ENCODE measurements around the gene DMWD. TPM values are rescaled to one million over a fixed set of nuclear protein-coding genes. Genes with fewer than 3 reads are reported as not detected.

The DMWD gene
- total RNA-seq, 2 experiments from 2014 or later: 29.5 to 30.7 TPM

DNA sequence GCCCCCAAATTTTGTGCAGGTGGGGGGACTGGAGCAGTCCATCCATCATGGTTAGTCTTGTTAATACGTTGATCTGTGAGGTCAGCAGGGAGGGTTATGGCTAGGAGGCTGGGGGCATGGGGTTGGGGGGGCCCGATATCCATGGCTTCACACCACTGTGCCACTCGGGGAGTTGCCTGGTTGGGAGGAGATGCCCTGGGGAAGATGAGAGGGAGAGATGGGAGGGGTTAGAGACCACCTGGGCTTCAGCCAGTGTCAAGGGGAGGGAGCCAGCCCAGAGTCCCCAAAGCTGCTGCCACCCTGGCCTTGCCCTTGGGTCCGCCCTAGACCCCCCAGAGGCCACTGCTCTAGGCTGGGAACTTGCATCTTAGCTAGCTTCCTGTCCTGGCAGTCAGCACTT lies 8.5 kb downstream of the DMWD start:
- H3K27ac Mint-ChIP-seq: no peak overlapping the region
- H3K9me3 Mint-ChIP-seq: no peaks in the 10 kb centered on the region
- no peak for DNase-seq
- H3K27me3 Mint-ChIP-seq: peaks cover 36% of the 10 kb centered on the region
- no peak overlapping the region for H3K4me3 Mint-ChIP-seq
- peaks cover 23% of the 10 kb centered on the region for H3K36me3 Mint-ChIP-seq
- peaks cover 8% of the 10 kb centered on the region for H3K4me1 Mint-ChIP-seq

- Mint-ChIP-seq H3K27ac (no peak overlapping the region), H3K36me3 (peaks cover 23% of the 10 kb centered on the region), H3K4me1 (peaks cover 16% of the 10 kb centered on the region), H3K27me3 (peaks cover 37% of the 10 kb centered on the region), H3K4me3 (no peak overlapping the region), H3K9me3 (no peaks in the 10 kb centered on the region)
- no peak for DNase-seq
Observed at GRCh38 chr19:45782820-45783785, 9.5 kb downstream of the DMWD start.

GRCh38 chr19:45782162-45782691 lies 10.4 kb downstream of the DMWD start, which contains the start of gene DMPK:
Gene DMPK, minus strand, starts transcription at chr19:45782490. Its CDS starts 138 bp downstream, at chr19:45782352.
- peaks cover 22% of the 10 kb centered on the region for H3K36me3 Mint-ChIP-seq
- no peak within 1 kb of the TSS for H3K27ac Mint-ChIP-seq
- H3K4me3 Mint-ChIP-seq: no peak within 1 kb of the TSS
- no peak for DNase-seq
- H3K27me3 Mint-ChIP-seq: peaks cover 35% of the 10 kb centered on the region
- H3K4me1 Mint-ChIP-seq: peaks cover 16% of the 10 kb centered on the region
- H3K9me3 Mint-ChIP-seq: no peaks in the 10 kb centered on the region

GRCh38 chr19:45781214-45782161 lies 11.2 kb downstream of the DMWD start:
- H3K27me3 Mint-ChIP-seq: peaks cover 38% of the 10 kb centered on the region
- DNase-seq: no peak
- H3K4me3 Mint-ChIP-seq: no peak overlapping the region
- H3K27ac Mint-ChIP-seq: no peak overlapping the region
- peaks cover 16% of the 10 kb centered on the region for H3K4me1 Mint-ChIP-seq
- H3K9me3 Mint-ChIP-seq: no peaks in the 10 kb centered on the region
- peaks cover 26% of the 10 kb centered on the region for H3K36me3 Mint-ChIP-seq

DNA sequence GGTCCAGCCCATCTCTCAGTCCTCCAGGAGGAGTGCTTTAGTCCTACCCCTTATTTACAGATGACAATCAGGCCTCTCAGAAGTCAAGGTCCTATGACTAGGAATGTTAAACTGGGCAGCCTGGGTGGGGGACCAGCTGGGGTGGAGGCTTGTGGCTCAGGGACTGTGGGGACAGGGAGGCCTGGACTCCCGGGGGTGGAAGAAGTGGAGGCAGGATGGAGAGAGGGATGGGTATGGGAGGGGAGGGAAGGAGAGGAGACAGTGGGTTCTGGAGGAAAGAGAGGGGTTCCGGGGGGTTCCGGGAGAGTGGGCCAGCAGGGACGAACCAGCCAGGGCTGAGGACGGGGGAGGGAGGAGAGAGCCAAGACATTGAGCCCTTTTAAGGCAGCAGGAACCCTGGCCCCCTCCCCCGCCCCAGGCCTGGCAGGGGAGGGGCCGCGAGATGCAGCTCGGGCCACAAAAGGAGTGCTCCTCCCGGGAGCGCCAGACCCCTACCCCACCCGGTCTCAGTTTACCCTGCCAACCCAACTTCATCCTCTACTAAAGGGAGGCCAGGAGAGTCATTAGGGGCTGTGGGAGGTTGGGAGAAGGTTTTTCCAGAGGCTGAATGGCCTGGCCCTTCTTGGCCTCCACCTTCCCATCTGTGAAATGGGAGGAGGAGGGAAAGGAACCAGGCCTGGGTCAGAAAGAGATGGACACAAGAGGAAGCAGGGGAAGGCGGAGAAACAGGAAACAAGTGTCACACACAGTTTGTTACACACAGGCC lies 12.0 kb downstream of the DMWD start:
- no peaks in the 10 kb centered on the region for H3K9me3 Mint-ChIP-seq
- H3K36me3 Mint-ChIP-seq: peaks cover 23% of the 10 kb centered on the region
- peaks cover 40% of the 10 kb centered on the region for H3K27me3 Mint-ChIP-seq
- peaks cover 16% of the 10 kb centered on the region for H3K4me1 Mint-ChIP-seq
- H3K27ac Mint-ChIP-seq: no peak overlapping the region
- DNase-seq: no peak
- H3K4me3 Mint-ChIP-seq: no peak overlapping the region

DNA sequence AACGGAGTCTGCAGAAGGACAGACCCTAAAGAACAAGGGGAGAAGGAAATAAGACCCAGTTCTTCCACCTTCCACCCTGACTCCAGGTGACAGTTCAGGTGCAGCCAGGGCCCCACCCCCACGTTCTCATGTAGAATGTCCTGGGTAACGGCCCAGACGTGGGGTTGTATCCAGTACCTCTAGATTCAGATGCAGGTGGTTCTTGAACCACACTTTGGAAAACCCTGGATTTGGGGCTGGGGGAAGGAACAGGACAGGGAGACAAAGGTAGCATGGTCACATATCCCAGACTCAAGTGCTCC lies 12.5 kb downstream of the DMWD start:
- peaks cover 23% of the 10 kb centered on the region for H3K36me3 Mint-ChIP-seq
- no peak overlapping the region for H3K27ac Mint-ChIP-seq
- no peak for DNase-seq
- no peaks in the 10 kb centered on the region for H3K9me3 Mint-ChIP-seq
- peaks cover 40% of the 10 kb centered on the region for H3K27me3 Mint-ChIP-seq
- H3K4me1 Mint-ChIP-seq: peaks cover 16% of the 10 kb centered on the region
- H3K4me3 Mint-ChIP-seq: no peak overlapping the region

- peak overlapping the region; percentile 42 for H3K27ac Mint-ChIP-seq
- peak overlapping the region; percentile 74 for H3K4me3 Mint-ChIP-seq
- no peaks in the 10 kb centered on the region for H3K9me3 Mint-ChIP-seq
- peaks cover 40% of the 10 kb centered on the region for H3K27me3 Mint-ChIP-seq
- H3K36me3 Mint-ChIP-seq: peaks cover 25% of the 10 kb centered on the region
- peak; percentile 90 for DNase-seq
- H3K4me1 Mint-ChIP-seq: peaks cover 16% of the 10 kb centered on the region
Observed at GRCh38 chr19:45779231-45780145, 13.2 kb downstream of the DMWD start.

GRCh38 chr19:45778010-45778661 lies 14.5 kb downstream of the DMWD start:
- H3K36me3 Mint-ChIP-seq: peaks cover 25% of the 10 kb centered on the region
- H3K4me1 Mint-ChIP-seq: peaks cover 16% of the 10 kb centered on the region
- no peak overlapping the region for H3K27ac Mint-ChIP-seq
- H3K4me3 Mint-ChIP-seq: no peak overlapping the region
- DNase-seq: no peak
- no peaks in the 10 kb centered on the region for H3K9me3 Mint-ChIP-seq
- H3K27me3 Mint-ChIP-seq: peaks cover 36% of the 10 kb centered on the region

- H3K36me3 Mint-ChIP-seq: peaks cover 25% of the 10 kb centered on the region
- H3K9me3 Mint-ChIP-seq: no peaks in the 10 kb centered on the region
- DNase-seq: no peak
- peaks cover 36% of the 10 kb centered on the region for H3K27me3 Mint-ChIP-seq
- no peak overlapping the region for H3K4me3 Mint-ChIP-seq
- peaks cover 16% of the 10 kb centered on the region for H3K4me1 Mint-ChIP-seq
- no peak overlapping the region for H3K27ac Mint-ChIP-seq
Observed at GRCh38 chr19:45777395-45777961, 15.2 kb downstream of the DMWD start.

DNA sequence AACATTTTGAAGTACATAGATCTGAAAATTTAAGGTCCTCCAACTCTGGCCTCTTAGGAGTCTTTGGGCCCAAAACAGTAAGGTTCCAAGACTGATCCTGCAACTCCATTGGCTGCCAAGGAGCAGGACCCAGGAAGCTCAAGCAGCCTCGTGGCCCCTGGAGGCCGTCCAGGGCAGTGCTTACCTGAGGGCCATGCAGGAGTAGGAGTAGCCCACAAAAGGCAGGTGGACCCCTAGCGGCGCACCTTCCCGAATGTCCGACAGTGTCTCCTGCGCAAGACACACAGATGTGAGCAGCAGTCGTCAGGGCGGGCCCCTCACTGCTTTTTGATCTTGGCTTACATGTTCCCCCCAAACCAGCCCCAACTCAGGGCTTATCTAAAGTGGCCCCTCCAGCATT lies 17.9 kb downstream of the DMWD start:
- H3K4me1 Mint-ChIP-seq: peaks cover 21% of the 10 kb centered on the region
- no peaks in the 10 kb centered on the region for H3K9me3 Mint-ChIP-seq
- H3K27me3 Mint-ChIP-seq: peaks cover 26% of the 10 kb centered on the region
- H3K4me3 Mint-ChIP-seq: no peak overlapping the region
- no peak for DNase-seq
- peaks cover 30% of the 10 kb centered on the region for H3K36me3 Mint-ChIP-seq
- no peak overlapping the region for H3K27ac Mint-ChIP-seq

GRCh38 chr19:45773384-45773783 lies 19.3 kb downstream of the DMWD start:
- DNase-seq: no peak
- H3K27ac Mint-ChIP-seq: no peak overlapping the region
- H3K27me3 Mint-ChIP-seq: peaks cover 15% of the 10 kb centered on the region
- H3K36me3 Mint-ChIP-seq: peaks cover 22% of the 10 kb centered on the region
- no peak overlapping the region for H3K4me3 Mint-ChIP-seq
- H3K9me3 Mint-ChIP-seq: no peaks in the 10 kb centered on the region
- peaks cover 12% of the 10 kb centered on the region for H3K4me1 Mint-ChIP-seq

DNA sequence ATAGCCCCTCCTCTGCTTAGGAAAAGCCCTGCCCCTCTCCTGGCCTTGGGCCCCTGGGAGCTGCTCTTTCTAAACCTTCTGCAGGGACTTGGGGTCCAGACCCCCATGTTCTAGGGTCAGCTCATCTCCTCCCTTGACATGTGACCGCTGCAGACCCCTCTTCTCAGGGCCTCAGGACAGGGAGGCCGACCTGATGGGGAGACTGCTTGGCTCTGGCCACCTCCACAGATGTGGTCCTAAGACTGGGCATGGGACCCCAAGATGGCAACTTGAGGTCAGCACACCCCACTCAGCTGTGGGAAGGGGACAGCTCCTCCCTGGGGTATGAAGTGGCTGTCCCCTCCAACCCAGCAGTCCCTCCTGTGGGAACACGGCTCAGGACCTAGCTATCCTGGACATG lies 19.7 kb downstream of the DMWD start:
- DNase-seq: no peak
- Mint-ChIP-seq H3K27ac (no peak overlapping the region), H3K4me3 (no peak overlapping the region), H3K36me3 (peaks cover 19% of the 10 kb centered on the region), H3K4me1 (peaks cover 12% of the 10 kb centered on the region), H3K27me3 (peaks cover 16% of the 10 kb centered on the region), H3K9me3 (no peaks in the 10 kb centered on the region)

Measured in activated naive CD8-positive, alpha-beta T cell treated with anti-CD3 and anti-CD28 coated beads for 36 hours (primary cell).